ENCODE results near the gene MYO5A.
A peak's percentile ranks its signal among the peaks of the same experiment; 100 is the strongest.
"Not testable (repeated sequence)": the region's sequence is repeated elsewhere in the genome, so short reads cannot be mapped to it uniquely, and the experiment has no call there.

MYO5A gene

GRCh38 chr15:52540374-52541012 is 11.8 kb upstream of the MYO5A start:
- no peak for DNase-seq (ENCODE audit: low spot score)

GRCh38 chr15:52537459-52537858 is 8.8 kb upstream of the MYO5A start:
- DNase-seq (ENCODE audit: low spot score): no peak

- DNase-seq (ENCODE audit: low spot score): no peak
Measured at GRCh38 chr15:52532427-52532826, 3.7 kb upstream of the MYO5A start.

GRCh38 chr15:52529940-52530339 is 1.3 kb upstream of the MYO5A start:
- DNase-seq (ENCODE audit: low spot score): no peak

- peak; percentile 38 for DNase-seq (ENCODE audit: low spot score)
Measured at GRCh38 chr15:52529341-52529924, 753 bp upstream of the MYO5A start.

GRCh38 chr15:52527911-52528563 is 643 bp downstream of the MYO5A start:
- peak; percentile 59 for DNase-seq (ENCODE audit: low spot score)

- no peak for DNase-seq (ENCODE audit: low spot score)
Measured at GRCh38 chr15:52527196-52527910, 1.3 kb downstream of the MYO5A start.

- DNase-seq (ENCODE audit: low spot score): no peak
Measured at GRCh38 chr15:52524223-52525136, 4.2 kb downstream of the MYO5A start.

GRCh38 chr15:52523647-52524046 is 5.0 kb downstream of the MYO5A start:
- DNase-seq (ENCODE audit: low spot score): peak; percentile 32

GRCh38 chr15:52523192-52523591 is 5.5 kb downstream of the MYO5A start:
- DNase-seq (ENCODE audit: low spot score): no peak

- no peak for DNase-seq (ENCODE audit: low spot score)
Measured at GRCh38 chr15:52521682-52522081, 7.0 kb downstream of the MYO5A start.

- no peak for DNase-seq (ENCODE audit: low spot score)
Measured at GRCh38 chr15:52520421-52520820, 8.3 kb downstream of the MYO5A start.

- DNase-seq (ENCODE audit: low spot score): no peak
Measured at GRCh38 chr15:52518487-52519371, 10.0 kb downstream of the MYO5A start.

- no peak for DNase-seq (ENCODE audit: low spot score)
Measured at GRCh38 chr15:52517014-52517413, 11.7 kb downstream of the MYO5A start.

GRCh38 chr15:52515343-52515742 is 13.3 kb downstream of the MYO5A start:
- DNase-seq (ENCODE audit: low spot score): no peak

- no peak for DNase-seq (ENCODE audit: low spot score)
Measured at GRCh38 chr15:52514482-52514881, 14.2 kb downstream of the MYO5A start.

- DNase-seq (ENCODE audit: low spot score): not testable (repeated sequence)
Measured at GRCh38 chr15:52512869-52513268, 15.8 kb downstream of the MYO5A start.

GRCh38 chr15:52511084-52511483 is 17.6 kb downstream of the MYO5A start:
- no peak for DNase-seq (ENCODE audit: low spot score)

- DNase-seq (ENCODE audit: low spot score): no peak
Measured at GRCh38 chr15:52509500-52510245, 19.0 kb downstream of the MYO5A start.

- no peak for DNase-seq (ENCODE audit: low spot score)
Measured at GRCh38 chr15:52506549-52506948, 22.1 kb downstream of the MYO5A start.
